Activated naive CD4-positive, alpha-beta T cell treated with anti-CD3 and anti-CD28 coated beads, Interleukin-2, amount 50 U/mL, for 24 hours (primary cell): ENCODE data around the gene ACOT8.
"Not testable (repeated sequence)": the region's sequence is repeated elsewhere in the genome, so short reads cannot be mapped to it uniquely, and the experiment has no call there.

Source experiments
- H3K27ac Mint-ChIP-seq: one replicate; pipeline ENCODE4 v1.8.0; 2021; ENCODE audit warnings: mild to moderate bottlenecking, mixed read lengths
- H3K27me3 Mint-ChIP-seq: one replicate; pipeline ENCODE4 v1.8.0; 2021; ENCODE audit warnings: mixed read lengths
- H3K36me3 Mint-ChIP-seq: one replicate; pipeline ENCODE4 v1.8.0; 2021; ENCODE audit warnings: mixed read lengths
- H3K4me1 Mint-ChIP-seq: one replicate; pipeline ENCODE4 v1.8.0; 2021; ENCODE audit warnings: mixed read lengths
- H3K4me3 Mint-ChIP-seq: one replicate; pipeline ENCODE4 v1.8.0; 2021; ENCODE audit warnings: mild to moderate bottlenecking, mixed read lengths
- H3K9me3 Mint-ChIP-seq: one replicate; pipeline ENCODE4 v1.8.0; 2021; ENCODE audit warnings: mixed read lengths

ACOT8 gene

DNA sequence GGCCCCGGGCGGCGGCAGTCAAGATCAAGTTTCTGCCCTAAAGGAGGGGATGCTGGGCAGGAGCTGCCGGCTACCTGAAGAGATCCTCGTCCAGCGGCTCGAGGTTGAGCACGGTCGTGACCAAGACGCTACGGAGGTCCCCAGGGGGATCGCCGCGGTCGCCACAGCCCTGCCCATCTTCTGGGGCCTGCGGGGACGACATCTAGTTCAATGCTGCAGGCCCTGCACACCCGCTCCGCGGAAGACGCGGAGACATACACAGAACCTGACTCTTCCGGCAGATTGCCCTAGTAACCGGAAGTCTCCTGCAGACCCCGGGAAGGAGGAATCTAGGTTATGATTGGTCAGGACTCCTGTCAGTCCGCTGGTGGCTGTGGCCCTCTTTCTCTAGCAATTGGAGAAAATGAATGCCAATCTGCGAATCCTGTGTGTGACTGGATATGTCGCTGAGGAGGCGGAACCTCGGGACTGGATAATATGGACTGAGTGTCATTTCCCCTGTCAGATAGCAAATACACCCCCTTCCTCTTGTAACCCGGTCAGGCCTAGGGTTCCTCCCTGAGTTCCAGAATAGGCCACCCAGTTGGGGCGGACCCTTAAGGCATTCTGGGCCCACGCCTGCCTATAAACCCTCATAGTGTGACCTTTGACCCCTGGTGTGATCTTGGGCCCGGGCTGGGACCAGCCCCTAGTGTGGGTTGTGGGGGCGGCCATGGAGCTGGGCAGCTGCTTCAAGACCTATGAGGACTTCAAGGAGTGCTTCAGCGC lies at the start of gene ACOT8, which contains the start of gene ZSWIM3:
TSS of gene ACOT8 (minus strand) at position 279 of the 768 bp plus-strand sequence. CDS start at position 202, 77 bp downstream.
TSS of gene ZSWIM3 (plus strand) at position 501 of the 768 bp plus-strand sequence. CDS start at position 713, 212 bp downstream.
- Mint-ChIP-seq H3K4me1 (peaks cover 52% of the 10 kb centered on the region), H3K27ac (peak within 1 kb of the TSS; percentile 93), H3K9me3 (no peaks in the 10 kb centered on the region), H3K4me3 (peak within 1 kb of the TSS; percentile 93), H3K27me3 (no peaks in the 10 kb centered on the region), H3K36me3 (peaks cover 4% of the 10 kb centered on the region)

GRCh38 chr20:45905505-45906079 lies 48.4 kb upstream of the ACOT8 start:
- H3K4me1 Mint-ChIP-seq, result peaks cover 2% of the 10 kb centered on the region
- no peaks in the 10 kb centered on the region for H3K9me3 Mint-ChIP-seq
- H3K4me3 Mint-ChIP-seq, result no peak overlapping the region
- no peaks in the 10 kb centered on the region for H3K27me3 Mint-ChIP-seq
- H3K27ac Mint-ChIP-seq, result no peak overlapping the region
- no peaks in the 10 kb centered on the region for H3K36me3 Mint-ChIP-seq

GRCh38 chr20:45904583-45905504 lies 47.7 kb upstream of the ACOT8 start:
- Mint-ChIP-seq H3K27ac (no peak overlapping the region), H3K4me3 (no peak overlapping the region), H3K9me3 (no peaks in the 10 kb centered on the region), H3K27me3 (no peaks in the 10 kb centered on the region), H3K4me1 (no peaks in the 10 kb centered on the region), H3K36me3 (no peaks in the 10 kb centered on the region)

DNA sequence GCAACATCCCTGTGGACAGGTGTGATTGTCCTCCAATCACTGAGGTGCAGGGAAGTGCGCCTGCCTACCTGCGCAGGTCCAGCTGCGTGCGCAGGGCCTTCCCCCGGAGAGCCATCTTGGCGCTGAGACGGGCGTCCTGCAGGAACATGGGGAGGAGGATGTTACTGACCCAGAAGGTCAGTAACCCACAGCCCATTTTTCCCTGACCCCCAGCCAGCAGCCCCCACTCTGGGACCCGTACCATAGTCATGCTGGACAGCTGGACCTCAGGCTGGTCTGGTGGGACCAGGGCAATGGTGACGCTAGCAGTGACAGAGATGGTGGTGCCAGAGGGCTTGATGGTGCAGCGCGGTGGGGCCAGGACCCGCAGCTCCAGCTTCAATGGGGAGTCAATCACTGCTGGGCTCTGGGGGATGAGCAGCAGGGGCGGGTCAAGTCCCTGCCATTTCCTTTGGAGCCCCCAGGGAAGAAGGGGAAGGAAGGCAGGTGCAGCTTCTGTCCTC lies 45.1 kb upstream of the ACOT8 start:
- no peak overlapping the region for H3K27ac Mint-ChIP-seq
- H3K9me3 Mint-ChIP-seq, result no peaks in the 10 kb centered on the region
- no peaks in the 10 kb centered on the region for H3K36me3 Mint-ChIP-seq
- no peaks in the 10 kb centered on the region for H3K27me3 Mint-ChIP-seq
- no peaks in the 10 kb centered on the region for H3K4me1 Mint-ChIP-seq
- no peak overlapping the region for H3K4me3 Mint-ChIP-seq

DNA sequence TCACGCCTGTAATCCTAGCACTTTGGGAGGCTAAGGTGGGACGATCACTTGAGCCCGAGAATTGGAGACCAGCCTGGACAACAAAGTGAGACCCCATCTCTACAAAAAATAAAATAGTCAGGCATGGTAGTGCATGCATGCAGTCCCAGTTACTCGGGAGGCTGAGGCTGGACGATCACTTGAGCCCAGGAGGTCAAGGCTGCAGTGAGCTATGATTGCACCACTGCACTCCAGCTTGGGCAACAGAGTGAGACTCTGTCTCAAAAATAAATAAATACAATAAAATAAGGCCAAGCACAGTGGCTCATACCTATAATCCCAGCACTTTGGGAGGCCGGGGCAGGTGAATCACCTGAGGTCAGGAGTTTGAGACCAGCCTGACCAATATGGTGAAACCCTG lies 44.1 kb upstream of the ACOT8 start:
- H3K4me3 Mint-ChIP-seq, H3K27ac Mint-ChIP-seq, H3K9me3 Mint-ChIP-seq, H3K4me1 Mint-ChIP-seq, H3K27me3 Mint-ChIP-seq, H3K36me3 Mint-ChIP-seq: not testable (repeated sequence)

GRCh38 chr20:45899046-45899835 lies 42.0 kb upstream of the ACOT8 start:
- H3K9me3 Mint-ChIP-seq, result no peaks in the 10 kb centered on the region
- no peak overlapping the region for H3K4me3 Mint-ChIP-seq
- H3K27me3 Mint-ChIP-seq, result no peaks in the 10 kb centered on the region
- H3K4me1 Mint-ChIP-seq, result no peaks in the 10 kb centered on the region
- no peak overlapping the region for H3K27ac Mint-ChIP-seq
- no peaks in the 10 kb centered on the region for H3K36me3 Mint-ChIP-seq

DNA sequence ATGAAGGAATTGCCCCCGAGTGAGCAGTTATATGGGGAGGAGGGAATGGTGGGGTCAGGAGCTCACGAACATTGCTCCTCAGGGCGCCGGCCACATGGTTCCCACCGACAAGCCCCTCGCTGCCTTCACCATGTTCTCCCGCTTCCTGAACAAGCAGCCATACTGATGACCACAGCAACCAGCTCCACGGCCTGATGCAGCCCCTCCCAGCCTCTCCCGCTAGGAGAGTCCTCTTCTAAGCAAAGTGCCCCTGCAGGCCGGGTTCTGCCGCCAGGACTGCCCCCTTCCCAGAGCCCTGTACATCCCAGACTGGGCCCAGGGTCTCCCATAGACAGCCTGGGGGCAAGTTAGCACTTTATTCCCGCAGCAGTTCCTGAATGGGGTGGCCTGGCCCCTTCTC lies 41.1 kb upstream of the ACOT8 start:
- no peak overlapping the region for H3K4me3 Mint-ChIP-seq
- H3K27ac Mint-ChIP-seq, result no peak overlapping the region
- no peaks in the 10 kb centered on the region for H3K27me3 Mint-ChIP-seq
- H3K4me1 Mint-ChIP-seq, result peaks cover 6% of the 10 kb centered on the region
- no peaks in the 10 kb centered on the region for H3K9me3 Mint-ChIP-seq
- no peaks in the 10 kb centered on the region for H3K36me3 Mint-ChIP-seq

DNA sequence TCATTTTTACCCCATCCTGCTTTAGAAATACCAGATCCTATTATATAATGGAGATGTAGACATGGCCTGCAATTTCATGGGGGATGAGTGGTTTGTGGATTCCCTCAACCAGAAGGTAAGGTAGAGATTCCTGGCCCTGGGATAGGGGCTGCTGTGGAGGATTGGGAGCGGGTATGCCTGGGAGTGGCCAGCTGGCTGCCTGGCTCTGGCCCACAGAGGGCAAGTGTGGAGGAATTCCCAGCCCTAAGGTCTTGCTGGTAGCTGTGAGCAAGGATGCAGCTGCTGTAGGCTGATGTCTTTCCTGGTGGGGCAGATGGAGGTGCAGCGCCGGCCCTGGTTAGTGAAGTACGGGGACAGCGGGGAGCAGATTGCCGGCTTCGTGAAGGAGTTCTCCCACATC lies 40.5 kb upstream of the ACOT8 start:
- Mint-ChIP-seq H3K4me3 (no peak overlapping the region), H3K36me3 (no peaks in the 10 kb centered on the region), H3K27me3 (no peaks in the 10 kb centered on the region), H3K9me3 (no peaks in the 10 kb centered on the region), H3K4me1 (peaks cover 12% of the 10 kb centered on the region), H3K27ac (no peak overlapping the region)

DNA sequence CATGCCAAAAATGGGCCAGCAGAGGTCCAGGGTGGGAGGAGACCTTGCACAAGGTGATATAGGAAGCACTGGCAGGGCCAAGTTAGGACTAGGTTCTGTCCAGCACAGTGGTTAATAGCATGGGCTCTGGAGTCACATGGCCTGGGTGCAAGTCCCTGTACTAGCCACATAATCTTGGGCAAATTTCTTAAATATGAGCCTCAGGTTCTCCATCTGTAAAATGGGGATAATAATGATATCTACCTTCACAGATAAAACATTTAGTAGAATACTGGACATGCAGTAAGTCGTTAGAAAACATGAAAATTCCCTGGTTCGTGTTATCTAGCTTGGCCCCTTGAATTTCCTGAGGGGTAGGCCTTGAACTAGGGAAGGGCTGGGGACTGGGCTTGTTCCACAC lies 40.1 kb upstream of the ACOT8 start:
- Mint-ChIP-seq H3K9me3 (no peaks in the 10 kb centered on the region), H3K27me3 (no peaks in the 10 kb centered on the region), H3K4me3 (no peak overlapping the region), H3K4me1 (peaks cover 16% of the 10 kb centered on the region), H3K36me3 (no peaks in the 10 kb centered on the region), H3K27ac (no peak overlapping the region)

DNA sequence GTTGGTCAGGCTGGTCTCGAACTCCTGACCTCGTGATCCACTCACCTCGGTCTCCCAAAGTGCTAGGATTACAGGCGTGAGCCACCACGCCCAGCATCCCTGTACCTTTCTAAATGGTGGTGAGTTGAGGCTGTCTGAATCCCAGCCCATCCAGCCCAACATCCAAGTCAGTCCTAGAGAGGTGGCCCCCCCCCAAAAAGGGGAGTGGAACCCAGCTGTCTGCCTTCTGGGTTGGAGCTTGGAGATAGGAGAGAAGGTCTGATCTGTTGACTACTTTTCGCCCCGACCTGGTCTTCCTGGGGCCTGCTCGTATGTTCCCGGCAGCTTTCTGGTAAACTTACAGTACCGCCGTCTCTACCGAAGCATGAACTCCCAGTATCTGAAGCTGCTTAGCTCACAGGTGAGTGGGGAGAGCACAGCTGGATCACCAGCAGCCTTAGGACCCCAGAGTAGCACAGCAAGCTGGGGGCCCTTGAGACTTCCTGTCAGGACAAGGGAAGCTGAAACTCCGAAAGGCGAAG lies 39.5 kb upstream of the ACOT8 start:
- Mint-ChIP-seq H3K9me3 (no peaks in the 10 kb centered on the region), H3K27ac (no peak overlapping the region), H3K36me3 (no peaks in the 10 kb centered on the region), H3K4me1 (peaks cover 20% of the 10 kb centered on the region), H3K4me3 (no peak overlapping the region), H3K27me3 (no peaks in the 10 kb centered on the region)

DNA sequence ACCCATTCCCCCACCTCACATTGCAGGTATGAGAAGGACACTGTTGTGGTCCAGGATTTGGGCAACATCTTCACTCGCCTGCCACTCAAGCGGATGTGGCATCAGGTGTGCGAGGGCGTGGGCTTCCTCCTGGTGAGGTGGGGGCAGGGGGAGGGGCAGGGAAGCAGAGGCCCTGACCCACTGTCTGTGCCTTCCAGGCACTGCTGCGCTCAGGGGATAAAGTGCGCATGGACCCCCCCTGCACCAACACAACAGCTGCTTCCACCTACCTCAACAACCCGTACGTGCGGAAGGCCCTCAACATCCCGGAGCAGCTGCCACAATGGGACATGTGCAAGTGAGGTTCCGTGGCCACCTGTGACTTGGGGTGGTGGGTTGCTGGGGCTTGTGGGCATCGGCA lies 37.6 kb upstream of the ACOT8 start:
- Mint-ChIP-seq H3K9me3 (no peaks in the 10 kb centered on the region), H3K27ac (no peak overlapping the region), H3K36me3 (no peaks in the 10 kb centered on the region), H3K4me3 (no peak overlapping the region), H3K27me3 (no peaks in the 10 kb centered on the region), H3K4me1 (peaks cover 26% of the 10 kb centered on the region)

- Mint-ChIP-seq H3K27ac (no peak overlapping the region), H3K4me3 (no peak overlapping the region), H3K36me3 (no peaks in the 10 kb centered on the region), H3K4me1 (peaks cover 35% of the 10 kb centered on the region), H3K27me3 (no peaks in the 10 kb centered on the region), H3K9me3 (no peaks in the 10 kb centered on the region)
Measured at GRCh38 chr20:45893831-45894230, 36.6 kb upstream of the ACOT8 start.

DNA sequence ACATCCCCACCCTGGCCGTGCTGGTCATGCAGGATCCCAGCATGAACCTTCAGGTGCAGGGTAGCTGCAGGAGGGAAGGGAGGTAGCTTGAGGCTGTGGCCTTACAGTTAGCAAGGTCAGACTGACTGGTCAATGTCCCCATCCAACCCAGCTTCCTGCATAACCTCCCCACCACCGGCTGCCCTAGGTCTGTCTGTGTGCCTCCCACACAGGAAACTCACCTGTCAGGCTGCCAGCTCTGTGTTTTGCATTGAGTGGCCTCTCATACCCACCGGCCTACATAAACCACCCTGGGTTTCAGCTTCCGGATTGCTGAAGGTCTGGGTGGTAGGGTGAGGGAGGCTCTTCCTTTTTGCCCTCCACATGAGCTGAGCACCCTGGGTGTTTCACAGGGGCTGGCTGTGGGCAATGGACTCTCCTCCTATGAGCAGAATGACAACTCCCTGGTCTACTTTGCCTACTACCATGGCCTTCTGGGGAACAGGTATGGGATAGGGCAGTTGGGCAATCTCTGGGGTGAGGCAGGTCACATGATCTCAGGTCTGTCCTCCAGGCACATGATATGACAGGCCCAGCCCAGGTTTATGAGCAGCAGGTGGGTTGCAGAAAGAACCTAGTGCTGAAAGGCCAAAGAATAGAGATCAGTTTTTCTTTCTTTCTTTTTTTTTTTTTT lies 35.8 kb upstream of the ACOT8 start:
- Mint-ChIP-seq H3K36me3 (no peaks in the 10 kb centered on the region), H3K27me3 (no peaks in the 10 kb centered on the region), H3K9me3 (no peaks in the 10 kb centered on the region), H3K4me1 (peaks cover 36% of the 10 kb centered on the region), H3K27ac (no peak overlapping the region), H3K4me3 (peak overlapping the region; percentile 93)

DNA sequence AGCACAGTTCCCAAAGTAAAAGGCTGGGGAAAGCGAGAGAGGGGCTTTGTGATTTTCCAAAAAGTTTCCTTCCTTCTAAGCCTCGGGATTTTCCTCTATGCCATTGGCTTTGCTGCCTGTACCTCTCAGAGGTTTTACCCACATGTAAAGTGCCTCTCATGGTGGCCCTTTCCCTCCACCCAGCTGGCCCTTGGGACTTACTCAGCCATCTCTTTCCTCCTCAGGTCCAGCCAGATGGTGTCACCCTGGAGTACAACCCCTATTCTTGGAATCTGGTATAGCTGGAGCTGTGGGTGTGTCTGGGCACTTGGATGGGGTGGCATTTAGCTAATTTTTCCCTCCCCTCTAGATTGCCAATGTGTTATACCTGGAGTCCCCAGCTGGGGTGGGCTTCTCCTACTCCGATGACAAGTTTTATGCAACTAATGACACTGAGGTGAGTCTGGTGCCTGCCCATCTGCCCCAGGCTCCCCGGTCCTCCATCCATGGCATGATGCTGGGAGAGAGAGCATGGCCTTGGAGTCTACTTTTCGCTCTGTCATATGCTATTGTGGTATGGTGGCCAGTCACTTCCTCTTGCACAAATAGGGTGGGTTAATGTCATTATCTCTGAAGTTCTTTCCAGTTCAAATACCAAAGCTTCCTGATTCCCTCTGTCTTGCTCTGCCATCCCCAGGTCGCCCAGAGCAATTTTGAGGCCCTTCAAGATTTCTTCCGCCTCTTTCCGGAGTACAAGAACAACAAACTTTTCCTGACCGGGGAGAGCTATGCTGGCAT lies 35.0 kb upstream of the ACOT8 start:
- Mint-ChIP-seq H3K9me3 (no peaks in the 10 kb centered on the region), H3K4me1 (peaks cover 40% of the 10 kb centered on the region), H3K36me3 (peaks cover 3% of the 10 kb centered on the region), H3K4me3 (peak overlapping the region; percentile 93), H3K27ac (peak overlapping the region; percentile 55), H3K27me3 (no peaks in the 10 kb centered on the region)
